SK-N-SH treated with all-trans-retinoic acid at 6 μM for 48 hours (cell line): Measurements from ENCODE around the gene ZNF512.
A peak's percentile ranks its signal among the peaks of the same experiment; 100 is the strongest.

Source experiments
- ATAC-seq: fragments of 200-7000 bp; cut with Tn5 transposase; 3 replicates; pipeline ENCODE4 v1.9.1; 2020; ENCODE audit warnings: mild to moderate bottlenecking, moderate library complexity
- ARNTL ChIP-seq: fragments of 450-650 bp; formaldehyde crosslinking; IDR thresholded peaks from 2 replicates; pipeline ENCODE4 v1.5.0; 2020; ENCODE audit warnings: low read depth, mild to moderate bottlenecking, moderate library complexity, borderline replicate concordance
- BACH2 ChIP-seq: fragments of 250-450 bp; sonication (Bioruptor Pico); IDR thresholded peaks from 2 replicates; pipeline ENCODE4 v1.9.0; 2021; ENCODE audit warnings: mild to moderate bottlenecking, borderline replicate concordance
- CREB5 ChIP-seq: fragments of 250-450 bp; sonication (Bioruptor Pico); IDR thresholded peaks from 2 replicates; pipeline ENCODE4 v1.5.1; 2020; ENCODE audit warnings: low read depth, mild to moderate bottlenecking, moderate library complexity
- CSRNP3 ChIP-seq: fragments of 250-450 bp; sonication (Bioruptor Pico); IDR thresholded peaks from 2 replicates; pipeline ENCODE4 v1.5.1; 2021; ENCODE audit warnings: mild to moderate bottlenecking, moderate library complexity
- ESRRG ChIP-seq: fragments of 250-450 bp; sonication (Bioruptor Pico); IDR thresholded peaks from 2 replicates; pipeline ENCODE4 v1.6.1; 2021; ENCODE audit warnings: mild to moderate bottlenecking
- GLIS3 ChIP-seq: fragments of 250-450 bp; sonication (Bioruptor Pico); IDR thresholded peaks from 2 replicates; pipeline ENCODE4 v1.5.0; 2020; ENCODE audit warnings: mild to moderate bottlenecking, moderate library complexity
- ISL1 ChIP-seq: fragments of 250-450 bp; sonication (Bioruptor Pico); IDR thresholded peaks from 2 replicates; pipeline ENCODE4 v2.1.2; 2022; ENCODE audit warnings: mild to moderate bottlenecking, moderate library complexity
- OSR1 ChIP-seq: fragments of 250-450 bp; sonication (Bioruptor Pico); IDR thresholded peaks from 2 replicates; pipeline ENCODE4 v1.8.0; 2022; ENCODE audit warnings: moderate library complexity, mild to moderate bottlenecking, inconsistent platforms
- PATZ1 ChIP-seq: fragments of 250-450 bp; sonication (Bioruptor Pico); IDR thresholded peaks from 2 replicates; pipeline ENCODE4 v1.8.0; 2020; ENCODE audit warnings: mild to moderate bottlenecking, moderate library complexity, borderline replicate concordance
- POU6F1 ChIP-seq: fragments of 250-450 bp; sonication (Bioruptor Pico); IDR thresholded peaks from 2 replicates; pipeline ENCODE4 v1.8.0; 2021; ENCODE audit warnings: low read depth, mild to moderate bottlenecking, moderate library complexity, borderline replicate concordance
- RARB ChIP-seq: fragments of 250-450 bp; sonication (Bioruptor Pico); IDR thresholded peaks from 2 replicates; pipeline ENCODE4 v1.8.0; 2021; ENCODE audit warnings: mild to moderate bottlenecking, moderate library complexity
- SNAI2 ChIP-seq: fragments of 250-450 bp; sonication (Bioruptor Pico); IDR thresholded peaks from 2 replicates; pipeline ENCODE4 v1.5.0; 2020; ENCODE audit warnings: mild to moderate bottlenecking, moderate library complexity
- TCF4 ChIP-seq: fragments of 250-450 bp; sonication (Bioruptor Pico); IDR thresholded peaks from 2 replicates; pipeline ENCODE4 v1.8.0; 2021; ENCODE audit warnings: mild to moderate bottlenecking, moderate library complexity, borderline replicate concordance
- TSHZ2 ChIP-seq: fragments of 250-450 bp; sonication (Bioruptor Pico); IDR thresholded peaks from 2 replicates; pipeline ENCODE4 v1.5.0; 2020; ENCODE audit warnings: mild to moderate bottlenecking, moderate library complexity
- ZC3H10 ChIP-seq: fragments of 250-450 bp; sonication (Bioruptor Pico); IDR thresholded peaks from 2 replicates; pipeline ENCODE4 v1.5.1; 2021; ENCODE audit warnings: mild to moderate bottlenecking, moderate library complexity
- ZFP30 ChIP-seq: fragments of 450-650 bp; formaldehyde crosslinking; IDR thresholded peaks from 2 replicates; pipeline ENCODE4 v1.5.0; 2022; ENCODE audit warnings: mild to moderate bottlenecking, moderate library complexity
- ZNF70 ChIP-seq: fragments of 450-650 bp; formaldehyde crosslinking; IDR thresholded peaks from 2 replicates; pipeline ENCODE4 v1.5.0; 2020; ENCODE audit warnings: mild to moderate bottlenecking, moderate library complexity
- ZNF8 ChIP-seq: fragments of 450-650 bp; formaldehyde crosslinking; IDR thresholded peaks from 2 replicates; pipeline ENCODE4 v1.5.0; 2020; ENCODE audit warnings: mild to moderate bottlenecking, moderate library complexity

Gene ZNF512

GRCh38 chr2:27613985-27614384, 31.1 kb downstream of the ZNF512 start:
- no peak for ATAC-seq
- TF ChIP-seq RARB (CRISPR knock-in tag): no peak
- no peak for TF ChIP-seq ZNF70 (CRISPR knock-in tag)
- no peak for TF ChIP-seq OSR1
- TF ChIP-seq GLIS3 (CRISPR knock-in tag): no peak
- TF ChIP-seq SNAI2: no peak
- TF ChIP-seq ZFP30: no peak
- no peak for TF ChIP-seq ZC3H10 (CRISPR knock-in tag)
- no peak for TF ChIP-seq CREB5 (CRISPR knock-in tag)
- TF ChIP-seq POU6F1 (CRISPR knock-in tag): no peak
- TF ChIP-seq TCF4 (CRISPR knock-in tag): no peak
- no peak for TF ChIP-seq BACH2 (CRISPR knock-in tag)

GRCh38 chr2:27615316-27615715, 32.5 kb downstream of the ZNF512 start:
- no peak for ATAC-seq
- TF ChIP-seq ISL1 (no peak), TSHZ2 (CRISPR knock-in tag) (no peak), CSRNP3 (CRISPR knock-in tag) (no peak)

GRCh38 chr2:27621524-27621923, 38.7 kb downstream of the ZNF512 start:
- TF ChIP-seq ARNTL (CRISPR knock-in tag) (no peak), ISL1 (no peak), CSRNP3 (CRISPR knock-in tag) (no peak), CREB5 (CRISPR knock-in tag) (no peak), BACH2 (CRISPR knock-in tag) (no peak), ESRRG (no peak)
- ATAC-seq: no peak

- ATAC-seq: peak; percentile 84
- TF ChIP-seq CSRNP3 (CRISPR knock-in tag) (no peak), GLIS3 (CRISPR knock-in tag) (peak; percentile 79), ZNF8 (CRISPR knock-in tag) (no peak), TCF4 (CRISPR knock-in tag) (no peak), PATZ1 (CRISPR knock-in tag) (peak; percentile 90), ISL1 (peak; percentile 93), ESRRG (0 out of 2 replicates have a peak, but pooled peaks have one; percentile 39), TSHZ2 (CRISPR knock-in tag) (no peak), ARNTL (CRISPR knock-in tag) (no peak)
Observed at GRCh38 chr2:27622921-27623384, 40.1 kb downstream of the ZNF512 start.
